Lower leg skin (tissue), 3 donors: ENCODE data around the gene MTA1.

Source experiments
- POLR2A ChIP-seq, 2 donors: fragments of 450-650 bp; IDR thresholded peaks; one replicate each; pipeline ENCODE4 v1.6.1; 2016 to 2017; ENCODE audit warnings: antibody characterized with exemption in 2 of 2, mild to moderate bottlenecking in 1 of 2, moderate library complexity in 1 of 2
- TF ChIP-seq, protein P1 (sequence below), 3 donors: fragments of 450-650 bp; IDR thresholded peaks; one replicate each; pipeline ENCODE4 v1.5.1; 2016; ENCODE audit warnings: antibody characterized with exemption in 3 of 3, mild to moderate bottlenecking in 3 of 3, moderate library complexity in 2 of 3

DNA sequence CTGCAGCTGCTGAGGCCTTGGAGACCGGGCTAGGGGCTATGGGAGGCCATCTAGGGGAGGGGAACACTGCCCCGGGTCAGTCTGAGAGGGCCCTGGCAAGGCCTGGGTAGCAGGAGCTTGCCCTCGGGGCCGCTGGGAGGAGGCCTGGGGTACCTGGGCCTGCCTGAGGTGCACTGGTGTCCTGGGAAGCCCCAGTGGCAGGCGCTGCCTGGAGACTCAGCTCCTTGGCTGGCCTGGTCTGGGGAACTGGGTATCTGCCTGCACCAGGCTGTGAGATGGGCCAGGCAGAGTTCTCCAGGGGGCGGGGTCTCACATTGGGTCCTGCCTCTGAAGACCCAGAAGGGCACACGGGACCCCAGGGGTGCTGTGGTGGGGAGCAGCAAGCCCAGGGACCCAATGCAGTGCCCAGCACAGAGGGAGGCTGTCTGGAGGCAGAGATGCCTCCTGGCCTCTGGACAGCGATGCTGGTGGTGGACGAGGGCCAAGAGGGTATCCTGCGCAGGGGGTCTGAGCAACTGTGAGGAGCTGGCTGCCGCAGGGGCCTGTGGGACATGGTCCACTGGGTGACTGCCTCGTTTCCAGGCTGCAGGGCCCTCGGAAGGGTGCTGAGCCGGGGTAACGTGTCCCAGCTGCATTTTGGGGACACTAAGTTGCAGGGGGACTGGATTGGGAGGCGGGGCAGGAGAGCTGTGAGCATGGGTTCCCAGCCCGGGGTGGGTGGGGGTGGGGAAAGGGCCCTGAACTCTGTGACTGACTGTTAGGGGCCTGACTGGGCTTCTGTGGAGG, 7.4 kb upstream of the MTA1 start:
- TF ChIP-seq POLR2A (IDR thresholded peaks at IDR 0.05) = no peak
- TF ChIP-seq, protein P1, sequence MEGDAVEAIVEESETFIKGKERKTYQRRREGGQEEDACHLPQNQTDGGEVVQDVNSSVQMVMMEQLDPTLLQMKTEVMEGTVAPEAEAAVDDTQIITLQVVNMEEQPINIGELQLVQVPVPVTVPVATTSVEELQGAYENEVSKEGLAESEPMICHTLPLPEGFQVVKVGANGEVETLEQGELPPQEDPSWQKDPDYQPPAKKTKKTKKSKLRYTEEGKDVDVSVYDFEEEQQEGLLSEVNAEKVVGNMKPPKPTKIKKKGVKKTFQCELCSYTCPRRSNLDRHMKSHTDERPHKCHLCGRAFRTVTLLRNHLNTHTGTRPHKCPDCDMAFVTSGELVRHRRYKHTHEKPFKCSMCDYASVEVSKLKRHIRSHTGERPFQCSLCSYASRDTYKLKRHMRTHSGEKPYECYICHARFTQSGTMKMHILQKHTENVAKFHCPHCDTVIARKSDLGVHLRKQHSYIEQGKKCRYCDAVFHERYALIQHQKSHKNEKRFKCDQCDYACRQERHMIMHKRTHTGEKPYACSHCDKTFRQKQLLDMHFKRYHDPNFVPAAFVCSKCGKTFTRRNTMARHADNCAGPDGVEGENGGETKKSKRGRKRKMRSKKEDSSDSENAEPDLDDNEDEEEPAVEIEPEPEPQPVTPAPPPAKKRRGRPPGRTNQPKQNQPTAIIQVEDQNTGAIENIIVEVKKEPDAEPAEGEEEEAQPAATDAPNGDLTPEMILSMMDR (IDR thresholded peaks at IDR 0.05) = no peak
